Astrocyte (in vitro differentiated cells and primary cell): ENCODE measurements around the gene NT5E. TPM values are rescaled to one million over a fixed set of nuclear protein-coding genes. Genes with fewer than 3 reads are reported as not detected.

Source experiments
- DNase-seq: peaks from one replicate; pipeline ENCODE4 v3.0.0-alpha.2; 2010; ENCODE audit warnings: low read depth
- FAIRE-seq: peaks from 2 replicates; lab custom pipeline; 2011; peaks lifted over from hg19 to GRCh38; lab: Jason Lieb, UNC
- H2AFZ ChIP-seq: 2 replicates; pipeline ENCODE4 v1.6.0; 2012; ENCODE audit warnings: low read depth, low read length, inconsistent platforms
- H3K27ac ChIP-seq: 2 replicates; pipeline ENCODE4 v1.5.1; 2011; ENCODE audit warnings: low read depth, low read length, inconsistent platforms
- H3K27me3 ChIP-seq: 2 replicates; pipeline ENCODE4 v1.6.0; 2011; ENCODE audit warnings: low read length, inconsistent platforms; ENCODE audit not compliant: insufficient read depth
- H3K36me3 ChIP-seq: 2 replicates; pipeline ENCODE4 v1.5.1; 2011; ENCODE audit warnings: low read length, inconsistent platforms; ENCODE audit not compliant: insufficient read depth
- H3K4me1 ChIP-seq: 2 replicates; pipeline ENCODE4 v1.5.1; 2011; ENCODE audit warnings: low read length, inconsistent platforms; ENCODE audit not compliant: insufficient read depth
- H3K4me2 ChIP-seq: 2 replicates; pipeline ENCODE4 v1.6.0; 2012; ENCODE audit warnings: low read length, inconsistent platforms
- H3K4me3 ChIP-seq: 2 replicates; pipeline ENCODE4 v1.5.1; 2011; ENCODE audit warnings: low read depth, mild to moderate bottlenecking, low read length, inconsistent platforms; ENCODE audit not compliant: insufficient read depth
- H3K79me2 ChIP-seq: 2 replicates; pipeline ENCODE4 v1.6.0; 2012; ENCODE audit warnings: mild to moderate bottlenecking, low read length, inconsistent platforms; ENCODE audit not compliant: insufficient read depth
- H3K9ac ChIP-seq: 2 replicates; pipeline ENCODE4 v1.6.0; 2012; ENCODE audit warnings: mild to moderate bottlenecking, low read length, inconsistent platforms
- H3K9me3 ChIP-seq: 2 replicates; pipeline ENCODE4 v1.5.1; 2012; ENCODE audit warnings: low read depth, mild to moderate bottlenecking, low read length, inconsistent platforms; ENCODE audit not compliant: insufficient read depth
- H4K20me1 ChIP-seq: 2 replicates; pipeline ENCODE4 v1.6.0; 2012; ENCODE audit warnings: low read length, inconsistent platforms; ENCODE audit not compliant: insufficient read depth
- H3K27ac Mint-ChIP-seq: one replicate; pipeline ENCODE4 v1.8.0; 2021; ENCODE audit warnings: mild to moderate bottlenecking, mixed read lengths; ENCODE audit not compliant: unreplicated experiment
- H3K27me3 Mint-ChIP-seq: one replicate; pipeline ENCODE4 v1.8.0; 2021; ENCODE audit warnings: low read depth, mixed read lengths; ENCODE audit not compliant: unreplicated experiment
- H3K36me3 Mint-ChIP-seq: one replicate; pipeline ENCODE4 v1.8.0; 2021; ENCODE audit warnings: low read depth, mixed read lengths; ENCODE audit not compliant: unreplicated experiment
- H3K4me1 Mint-ChIP-seq: one replicate; pipeline ENCODE4 v1.8.0; 2021; ENCODE audit warnings: low read depth, mixed read lengths; ENCODE audit not compliant: unreplicated experiment
- H3K4me3 Mint-ChIP-seq: one replicate; pipeline ENCODE4 v1.8.0; 2021; ENCODE audit warnings: mild to moderate bottlenecking, moderate library complexity, mixed read lengths; ENCODE audit not compliant: unreplicated experiment
- H3K9me3 Mint-ChIP-seq: one replicate; pipeline ENCODE4 v1.8.0; 2021; ENCODE audit warnings: mild to moderate bottlenecking, mixed read lengths; ENCODE audit not compliant: unreplicated experiment
- EZH2 ChIP-seq: IDR thresholded peaks from 2 replicates; pipeline ENCODE4 v1.6.1; 2012; ENCODE audit warnings: mild to moderate bottlenecking, low read length, inconsistent platforms; ENCODE audit not compliant: insufficient read depth
- total RNA-seq: library from RNA; stranded (reverse); gene quantifications from 2 replicates; pipeline ENCODE4 v1.2.1, GENCODE V29; 2021
- TF ChIP-seq, protein P1 (sequence below): IDR thresholded peaks from 2 replicates; pipeline ENCODE4 v1.5.1; 2011; ENCODE audit warnings: low read depth, mild to moderate bottlenecking, inconsistent platforms, low read length, moderate library complexity; ENCODE audit not compliant: insufficient read depth

The NT5E gene
- total RNA-seq, 1 donor from 2014 or later = 77.4 TPM

DNA sequence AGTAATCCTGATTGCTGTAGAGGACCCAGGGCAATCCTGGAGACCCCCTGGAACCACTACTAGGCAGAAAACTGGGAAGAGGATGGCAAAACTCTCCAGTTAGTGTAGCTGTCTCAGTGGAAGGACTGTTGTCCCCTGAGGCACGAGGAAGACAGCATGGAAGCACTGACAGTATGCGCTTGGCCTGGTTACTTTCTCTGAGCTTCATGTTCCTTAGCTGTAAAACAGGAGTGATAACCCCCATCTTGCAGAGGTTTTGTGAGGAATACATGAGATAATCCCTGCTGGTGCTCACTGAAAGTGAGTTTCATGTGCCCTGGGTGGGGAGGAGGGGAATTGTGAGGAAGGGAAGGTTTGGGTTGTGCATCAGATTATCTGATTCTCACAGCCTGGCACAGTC lies 3.2 kb downstream of the NT5E start:
- FAIRE-seq (no peak), DNase-seq (no peak)
- peak overlapping the region; percentile 94 for H3K9ac ChIP-seq

DNA sequence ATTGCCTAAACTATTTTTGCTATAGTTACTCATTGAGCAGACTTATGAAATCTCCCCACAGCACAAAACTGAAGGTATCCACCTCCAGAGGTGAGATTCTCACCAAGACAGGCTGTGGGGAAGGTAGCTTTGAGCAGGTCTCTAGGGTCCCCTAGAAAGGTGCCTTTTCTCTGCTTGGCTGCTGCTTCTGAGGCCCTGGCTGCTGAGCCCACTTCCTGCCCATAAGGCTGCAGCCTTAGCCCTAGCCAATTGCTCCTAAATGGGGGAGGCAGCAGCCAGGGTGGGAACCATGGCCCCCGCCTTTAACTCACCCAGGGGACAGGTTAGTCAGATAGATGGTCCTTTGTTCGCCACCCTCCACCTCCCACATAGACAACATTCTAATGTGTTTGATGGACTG lies 3.6 kb downstream of the NT5E start:
- no peak overlapping the region for H2AFZ ChIP-seq
- DNase-seq = no peak
- no peak overlapping the region for H3K9ac ChIP-seq
- H3K36me3 ChIP-seq = peaks cover 3% of the 10 kb centered on the region
- peaks cover 50% of the 10 kb centered on the region for H4K20me1 ChIP-seq
- H3K4me3 ChIP-seq = peak overlapping the region; percentile 89
- no peak for FAIRE-seq
- no peaks in the 10 kb centered on the region for H3K27me3 ChIP-seq
- peaks cover 43% of the 10 kb centered on the region for H3K4me1 ChIP-seq
- H3K27ac ChIP-seq = no peak overlapping the region
- H3K79me2 ChIP-seq = peaks cover 89% of the 10 kb centered on the region
- no peaks in the 10 kb centered on the region for H3K9me3 ChIP-seq
- H3K27me3 Mint-ChIP-seq = peaks cover 3% of the 10 kb centered on the region
- no peaks in the 10 kb centered on the region for H3K9me3 Mint-ChIP-seq
- peaks cover 13% of the 10 kb centered on the region for H3K36me3 Mint-ChIP-seq
- TF ChIP-seq, protein P1, sequence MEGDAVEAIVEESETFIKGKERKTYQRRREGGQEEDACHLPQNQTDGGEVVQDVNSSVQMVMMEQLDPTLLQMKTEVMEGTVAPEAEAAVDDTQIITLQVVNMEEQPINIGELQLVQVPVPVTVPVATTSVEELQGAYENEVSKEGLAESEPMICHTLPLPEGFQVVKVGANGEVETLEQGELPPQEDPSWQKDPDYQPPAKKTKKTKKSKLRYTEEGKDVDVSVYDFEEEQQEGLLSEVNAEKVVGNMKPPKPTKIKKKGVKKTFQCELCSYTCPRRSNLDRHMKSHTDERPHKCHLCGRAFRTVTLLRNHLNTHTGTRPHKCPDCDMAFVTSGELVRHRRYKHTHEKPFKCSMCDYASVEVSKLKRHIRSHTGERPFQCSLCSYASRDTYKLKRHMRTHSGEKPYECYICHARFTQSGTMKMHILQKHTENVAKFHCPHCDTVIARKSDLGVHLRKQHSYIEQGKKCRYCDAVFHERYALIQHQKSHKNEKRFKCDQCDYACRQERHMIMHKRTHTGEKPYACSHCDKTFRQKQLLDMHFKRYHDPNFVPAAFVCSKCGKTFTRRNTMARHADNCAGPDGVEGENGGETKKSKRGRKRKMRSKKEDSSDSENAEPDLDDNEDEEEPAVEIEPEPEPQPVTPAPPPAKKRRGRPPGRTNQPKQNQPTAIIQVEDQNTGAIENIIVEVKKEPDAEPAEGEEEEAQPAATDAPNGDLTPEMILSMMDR = no peak
- TF ChIP-seq EZH2 = no peak
- H3K4me3 Mint-ChIP-seq = no peak overlapping the region
- peaks cover 33% of the 10 kb centered on the region for H3K4me1 Mint-ChIP-seq
- H3K27ac Mint-ChIP-seq = no peak overlapping the region
- peak overlapping the region; percentile 93 for H3K4me2 ChIP-seq

More for the DNA sequence above, 3.2 kb downstream of the NT5E start:
- Mint-ChIP-seq H3K9me3 (no peaks in the 10 kb centered on the region), H3K27me3 (peaks cover 3% of the 10 kb centered on the region), H3K4me1 (peaks cover 32% of the 10 kb centered on the region), H3K4me3 (peak overlapping the region; percentile 99), H3K36me3 (peaks cover 13% of the 10 kb centered on the region), H3K27ac (peak overlapping the region; percentile 43)
- Histone ChIP-seq H4K20me1 (peaks cover 50% of the 10 kb centered on the region), H3K79me2 (peaks cover 93% of the 10 kb centered on the region), H3K4me1 (peaks cover 43% of the 10 kb centered on the region), H3K27me3 (no peaks in the 10 kb centered on the region), H3K4me3 (peak overlapping the region; percentile 89), H3K9me3 (no peaks in the 10 kb centered on the region), H3K4me2 (peak overlapping the region; percentile 93), H3K27ac (no peak overlapping the region), H2AFZ (no peak overlapping the region), H3K36me3 (peaks cover 3% of the 10 kb centered on the region)
- TF ChIP-seq EZH2 = no peak
- TF ChIP-seq, protein P1 = no peak

DNA sequence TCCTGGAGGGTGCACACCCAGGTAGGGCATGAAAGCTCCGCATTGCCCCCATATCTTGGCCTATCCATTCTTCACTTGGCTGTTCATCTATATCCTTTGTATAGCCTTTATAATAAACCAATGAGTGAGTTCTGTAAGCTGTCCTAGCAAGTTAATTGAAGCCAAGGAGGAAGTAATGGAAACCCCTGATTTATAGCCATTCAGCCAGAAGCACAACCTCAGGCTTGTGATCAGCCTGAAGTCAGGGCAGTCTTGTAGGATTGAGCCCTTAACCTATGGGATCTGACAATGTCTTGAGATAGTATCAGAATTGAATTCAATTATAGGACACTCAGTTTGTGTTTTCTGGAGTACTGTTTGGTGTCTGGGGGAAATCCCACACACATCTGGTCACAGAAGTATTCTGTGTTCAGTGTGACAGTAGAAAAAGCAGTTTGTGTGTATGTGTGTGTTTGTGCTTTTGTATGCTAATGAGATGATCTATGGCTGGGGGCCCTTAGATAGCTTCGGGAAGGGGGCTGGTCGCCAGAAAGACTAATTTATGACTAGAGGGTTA lies 5.7 kb downstream of the NT5E start:
- Histone ChIP-seq H3K27ac (no peak overlapping the region), H4K20me1 (peaks cover 55% of the 10 kb centered on the region), H3K4me2 (no peak overlapping the region), H3K9me3 (no peaks in the 10 kb centered on the region), H3K36me3 (peaks cover 3% of the 10 kb centered on the region), H2AFZ (no peak overlapping the region), H3K4me3 (no peak overlapping the region), H3K79me2 (peaks cover 71% of the 10 kb centered on the region), H3K4me1 (peaks cover 60% of the 10 kb centered on the region), H3K27me3 (no peaks in the 10 kb centered on the region), H3K9ac (no peak overlapping the region)
- FAIRE-seq (no peak), DNase-seq (no peak)
- Mint-ChIP-seq H3K4me1 (peaks cover 47% of the 10 kb centered on the region), H3K9me3 (no peaks in the 10 kb centered on the region), H3K36me3 (peaks cover 13% of the 10 kb centered on the region), H3K27me3 (peaks cover 3% of the 10 kb centered on the region), H3K4me3 (no peak overlapping the region), H3K27ac (no peak overlapping the region)
- no peak for TF ChIP-seq EZH2
- TF ChIP-seq, protein P1 = no peak
